Measurements from ENCODE around the gene MYRFL.

The MYRFL gene

DNA sequence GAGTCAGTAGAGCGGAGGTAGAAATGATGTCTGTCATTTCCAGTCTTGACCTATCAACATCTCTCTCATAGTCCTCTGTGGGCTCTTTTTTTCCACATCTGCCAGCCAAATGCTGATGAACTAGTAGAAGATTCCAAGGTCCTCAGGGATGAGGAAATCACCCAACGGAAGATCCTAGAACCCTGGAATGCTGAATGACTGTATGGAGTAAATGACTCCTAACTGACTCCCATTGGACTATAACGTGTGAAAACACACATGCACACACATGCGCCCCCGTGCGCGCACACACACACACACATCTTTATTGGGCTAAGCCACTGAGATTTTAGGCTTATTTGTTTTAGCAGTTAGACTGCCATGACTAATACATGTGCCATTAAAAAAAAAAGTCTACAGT, 159.2 kb downstream of the MYRFL start:
- Histone ChIP-seq H3K14ac (ENCODE audit: low read length) (no peak overlapping the region), H3K18ac (ENCODE audit: low read length) (no peak overlapping the region), H3K27ac (replicated peaks; ENCODE audit: low read length) (no peak overlapping the region), H4K8ac (ENCODE audit: low read depth, low read length) (no peak overlapping the region), H4K91ac (ENCODE audit: low read depth, low read length, poor library complexity) (no peak overlapping the region), H2BK12ac (ENCODE audit: low read length) (no peak overlapping the region), H3K23ac (ENCODE audit: low read depth, low read length, poor library complexity) (no peak overlapping the region), H3K4me2 (ENCODE audit: insufficient read depth, low read length, poor library complexity, severe bottlenecking) (no peak overlapping the region), H2AFZ (ENCODE audit: low read length) (no peak overlapping the region), H3K4me3 (ENCODE audit: low read length in 2 of 2) (no peak overlapping the region), H3K27me3 (ENCODE audit: control insufficient read depth in 3 of 3, insufficient read depth in 3 of 3, low read depth in 1 of 3, low read length in 3 of 3) (no peaks in the 10 kb centered on the region), H3K9me3 (replicated peaks in 1 of 2; ENCODE audit: control insufficient read depth in 2 of 2, insufficient read depth in 1 of 2, low read depth in 1 of 2, low read length in 2 of 2) (no peaks in the 10 kb centered on the region), H3K4me1 (ENCODE audit: control insufficient read depth in 2 of 2, insufficient read depth in 1 of 2, low read depth in 1 of 2, low read length in 2 of 2) (peaks cover 0 to 5% of the 10 kb centered on the region in 2 donors), H3K79me1 (ENCODE audit: low read depth, low read length) (peaks cover 2% of the 10 kb centered on the region), H3K9ac (ENCODE audit: low read depth, low read length, poor library complexity) (no peak overlapping the region), H3K4ac (ENCODE audit: low read length) (no peak overlapping the region), H2BK15ac (ENCODE audit: low read length) (no peak overlapping the region), H2BK5ac (ENCODE audit: low read length) (no peak overlapping the region), H3K36me3 (replicated peaks in 1 of 2; ENCODE audit: control insufficient read depth in 2 of 2, insufficient read depth in 2 of 2, low read length in 2 of 2) (no peaks in the 10 kb centered on the region), H2BK120ac (ENCODE audit: low read depth, low read length) (no peak overlapping the region), H2AK5ac (ENCODE audit: low read depth, low read length) (no peak overlapping the region)
- no CpG with 5 or more reads among the region's 7 CpGs for WGBS, 2 donors (ENCODE audit: extremely low coverage in 2 of 2, insufficient read length in 2 of 2, insufficient replicate concordance in 1 of 2)
- no peak for DNase-seq (ENCODE audit: low spot score)

GRCh38 chr12:69985656-69986055, 160.6 kb downstream of the MYRFL start:
- DNase-seq (ENCODE audit: low spot score), result no peak
- no peak overlapping the region for H3K27ac ChIP-seq (replicated peaks; ENCODE audit: low read length)
- no peaks in the 10 kb centered on the region for H3K27me3 ChIP-seq (ENCODE audit: control insufficient read depth in 3 of 3, insufficient read depth in 3 of 3, low read depth in 1 of 3, low read length in 3 of 3)
- peak overlapping the region; percentile 33 for H3K18ac ChIP-seq (ENCODE audit: low read length)
- no peak overlapping the region for H3K23ac ChIP-seq (ENCODE audit: low read depth, low read length, poor library complexity)
- H2BK12ac ChIP-seq (ENCODE audit: low read length), result no peak overlapping the region
- H3K14ac ChIP-seq (ENCODE audit: low read length), result no peak overlapping the region
- H3K4me2 ChIP-seq (ENCODE audit: insufficient read depth, low read length, poor library complexity, severe bottlenecking), result no peak overlapping the region
- no peak overlapping the region for H2AFZ ChIP-seq (ENCODE audit: low read length)
- H3K4me3 ChIP-seq (ENCODE audit: low read length in 2 of 2), result no peak overlapping the region
- no peak overlapping the region for H2BK15ac ChIP-seq (ENCODE audit: low read length)
- no peak overlapping the region for H4K91ac ChIP-seq (ENCODE audit: low read depth, low read length, poor library complexity)
- H3K79me1 ChIP-seq (ENCODE audit: low read depth, low read length), result peaks cover 2% of the 10 kb centered on the region
- no peak overlapping the region for H3K4ac ChIP-seq (ENCODE audit: low read length)
- H4K8ac ChIP-seq (ENCODE audit: low read depth, low read length), result no peak overlapping the region
- peaks cover 0 to 5% of the 10 kb centered on the region in 2 donors for H3K4me1 ChIP-seq (ENCODE audit: control insufficient read depth in 2 of 2, insufficient read depth in 1 of 2, low read depth in 1 of 2, low read length in 2 of 2)
- H3K9ac ChIP-seq (ENCODE audit: low read depth, low read length, poor library complexity), result no peak overlapping the region
- H2BK5ac ChIP-seq (ENCODE audit: low read length), result no peak overlapping the region
- peak overlapping the region; percentile 20 for H2AK5ac ChIP-seq (ENCODE audit: low read depth, low read length)
- WGBS, 2 donors (ENCODE audit: extremely low coverage in 2 of 2, insufficient read length in 2 of 2, insufficient replicate concordance in 1 of 2), result no CpG with 5 or more reads among the region's 4 CpGs
- H3K36me3 ChIP-seq (replicated peaks in 1 of 2; ENCODE audit: control insufficient read depth in 2 of 2, insufficient read depth in 2 of 2, low read length in 2 of 2), result no peaks in the 10 kb centered on the region
- no peak overlapping the region for H2BK120ac ChIP-seq (ENCODE audit: low read depth, low read length)
- no peaks in the 10 kb centered on the region for H3K9me3 ChIP-seq (replicated peaks in 1 of 2; ENCODE audit: control insufficient read depth in 2 of 2, insufficient read depth in 1 of 2, low read depth in 1 of 2, low read length in 2 of 2)

GRCh38 chr12:69986114-69986513, 161.1 kb downstream of the MYRFL start:
- Histone ChIP-seq H4K8ac (ENCODE audit: low read depth, low read length) (no peak overlapping the region), H3K9me3 (replicated peaks in 1 of 2; ENCODE audit: control insufficient read depth in 2 of 2, insufficient read depth in 1 of 2, low read depth in 1 of 2, low read length in 2 of 2) (no peaks in the 10 kb centered on the region), H2AK5ac (ENCODE audit: low read depth, low read length) (peak overlapping the region; percentile 20), H3K27ac (replicated peaks; ENCODE audit: low read length) (no peak overlapping the region), H2BK15ac (ENCODE audit: low read length) (no peak overlapping the region), H3K9ac (ENCODE audit: low read depth, low read length, poor library complexity) (no peak overlapping the region), H3K36me3 (replicated peaks in 1 of 2; ENCODE audit: control insufficient read depth in 2 of 2, insufficient read depth in 2 of 2, low read length in 2 of 2) (no peaks in the 10 kb centered on the region), H3K4ac (ENCODE audit: low read length) (no peak overlapping the region), H4K91ac (ENCODE audit: low read depth, low read length, poor library complexity) (no peak overlapping the region), H2AFZ (ENCODE audit: low read length) (no peak overlapping the region), H2BK12ac (ENCODE audit: low read length) (no peak overlapping the region), H2BK120ac (ENCODE audit: low read depth, low read length) (no peak overlapping the region), H2BK5ac (ENCODE audit: low read length) (no peak overlapping the region), H3K4me2 (ENCODE audit: insufficient read depth, low read length, poor library complexity, severe bottlenecking) (no peak overlapping the region), H3K27me3 (ENCODE audit: control insufficient read depth in 3 of 3, insufficient read depth in 3 of 3, low read depth in 1 of 3, low read length in 3 of 3) (no peaks in the 10 kb centered on the region), H3K14ac (ENCODE audit: low read length) (no peak overlapping the region), H3K4me1 (ENCODE audit: control insufficient read depth in 2 of 2, insufficient read depth in 1 of 2, low read depth in 1 of 2, low read length in 2 of 2) (peaks cover 0 to 5% of the 10 kb centered on the region in 2 donors), H3K79me1 (ENCODE audit: low read depth, low read length) (peaks cover 2% of the 10 kb centered on the region), H3K18ac (ENCODE audit: low read length) (no peak overlapping the region), H3K4me3 (ENCODE audit: low read length in 2 of 2) (no peak overlapping the region), H3K23ac (ENCODE audit: low read depth, low read length, poor library complexity) (no peak overlapping the region)
- WGBS, 2 donors (ENCODE audit: extremely low coverage in 2 of 2, insufficient read length in 2 of 2, insufficient replicate concordance in 1 of 2), result no CpG with 5 or more reads among the region's 3 CpGs
- DNase-seq (ENCODE audit: low spot score), result no peak

- H3K9ac ChIP-seq (ENCODE audit: low read depth, low read length, poor library complexity), result no peak overlapping the region
- no peak overlapping the region for H3K27ac ChIP-seq (replicated peaks; ENCODE audit: low read length)
- H3K9me3 ChIP-seq (replicated peaks in 1 of 2; ENCODE audit: control insufficient read depth in 2 of 2, insufficient read depth in 1 of 2, low read depth in 1 of 2, low read length in 2 of 2), result peaks cover 0 to 3% of the 10 kb centered on the region in 2 donors
- no peaks in the 10 kb centered on the region for H3K27me3 ChIP-seq (ENCODE audit: control insufficient read depth in 3 of 3, insufficient read depth in 3 of 3, low read depth in 1 of 3, low read length in 3 of 3)
- no peak overlapping the region for H4K8ac ChIP-seq (ENCODE audit: low read depth, low read length)
- H2AK5ac ChIP-seq (ENCODE audit: low read depth, low read length), result no peak overlapping the region
- H3K36me3 ChIP-seq (replicated peaks in 1 of 2; ENCODE audit: control insufficient read depth in 2 of 2, insufficient read depth in 2 of 2, low read length in 2 of 2), result no peaks in the 10 kb centered on the region
- no peak overlapping the region for H4K91ac ChIP-seq (ENCODE audit: low read depth, low read length, poor library complexity)
- H2BK12ac ChIP-seq (ENCODE audit: low read length), result no peak overlapping the region
- H2BK5ac ChIP-seq (ENCODE audit: low read length), result no peak overlapping the region
- no peak overlapping the region for H2BK15ac ChIP-seq (ENCODE audit: low read length)
- H3K18ac ChIP-seq (ENCODE audit: low read length), result no peak overlapping the region
- H3K4me3 ChIP-seq (ENCODE audit: low read length in 2 of 2), result no peak overlapping the region
- H2BK120ac ChIP-seq (ENCODE audit: low read depth, low read length), result no peak overlapping the region
- H3K79me1 ChIP-seq (ENCODE audit: low read depth, low read length), result peaks cover 2% of the 10 kb centered on the region
- WGBS, 2 donors (ENCODE audit: extremely low coverage in 2 of 2, insufficient read length in 2 of 2, insufficient replicate concordance in 1 of 2), result no CpG with 5 or more reads among the region's 2 CpGs
- H3K4ac ChIP-seq (ENCODE audit: low read length), result no peak overlapping the region
- no peak overlapping the region for H3K4me2 ChIP-seq (ENCODE audit: insufficient read depth, low read length, poor library complexity, severe bottlenecking)
- no peak overlapping the region for H3K14ac ChIP-seq (ENCODE audit: low read length)
- no peak overlapping the region for H3K23ac ChIP-seq (ENCODE audit: low read depth, low read length, poor library complexity)
- no peak for DNase-seq (ENCODE audit: low spot score)
- H2AFZ ChIP-seq (ENCODE audit: low read length), result peak overlapping the region; percentile 75
- peaks cover 0 to 5% of the 10 kb centered on the region in 2 donors for H3K4me1 ChIP-seq (ENCODE audit: control insufficient read depth in 2 of 2, insufficient read depth in 1 of 2, low read depth in 1 of 2, low read length in 2 of 2)
These were observed 162.6 kb downstream of the MYRFL start for GRCh38 chr12:69987579-69988091.
